Neural progenitor cell (in vitro differentiated cells): ENCODE measurements around the gene LPAR2. TPM values are rescaled to one million over a fixed set of nuclear protein-coding genes. Genes with fewer than 3 reads are reported as not detected.

Experiments used
- DNase-seq: peaks from one replicate; pipeline ENCODE4 v3.0.0-alpha.2; 2016; ENCODE audit warnings: low spot score
- H2AFZ ChIP-seq: fragments of 200-600 bp; sonication (generic); replicated peaks from 2 replicates; pipeline ENCODE4 v1.6.1; 2016; ENCODE audit warnings: antibody characterized with exemption
- H3F3A ChIP-seq: fragments of 200-600 bp; sonication (generic); 2 replicates; pipeline ENCODE4 v1.6.1; 2016; ENCODE audit warnings: antibody characterized with exemption, low read depth
- H3K27ac ChIP-seq: fragments of 200-600 bp; sonication (generic); 2 replicates; pipeline ENCODE4 v1.5.1; 2016; ENCODE audit warnings: mild to moderate bottlenecking
- H3K27me3 ChIP-seq: fragments of 200-600 bp; sonication (generic); 2 replicates; pipeline ENCODE4 v1.6.1; 2016; ENCODE audit warnings: mild to moderate bottlenecking, moderate library complexity
- H3K36me3 ChIP-seq: fragments of 200-600 bp; sonication (generic); 2 replicates; pipeline ENCODE4 v1.5.1; 2016
- H3K4me1 ChIP-seq: fragments of 200-600 bp; sonication (generic); 2 replicates; pipeline ENCODE4 v1.6.1; 2016; ENCODE audit warnings: mixed run types
- H3K4me2 ChIP-seq: fragments of 200-600 bp; sonication (generic); 2 replicates; pipeline ENCODE4 v1.6.1; 2016
- H3K4me3 ChIP-seq: fragments of 200-600 bp; sonication (generic); 2 replicates; pipeline ENCODE4 v1.5.1; 2016
- H3K79me2 ChIP-seq: fragments of 200-600 bp; sonication (generic); 2 replicates; pipeline ENCODE4 v1.6.1; 2016; ENCODE audit warnings: low read depth
- H3K9ac ChIP-seq: fragments of 200-600 bp; sonication (generic); 2 replicates; pipeline ENCODE4 v1.6.1; 2016
- H3K9me3 ChIP-seq: fragments of 200-600 bp; sonication (generic); 2 replicates; pipeline ENCODE4 v1.5.1; 2016; ENCODE audit warnings: low read depth
- H4K20me1 ChIP-seq: fragments of 200-600 bp; sonication (generic); 2 replicates; pipeline ENCODE4 v1.6.1; 2016; ENCODE audit warnings: low read depth
- H3K27ac Mint-ChIP-seq: 3 replicates; pipeline ENCODE4 v1.8.0; 2021; ENCODE audit warnings: mixed read lengths
- H3K27me3 Mint-ChIP-seq: 2 replicates; pipeline ENCODE4 v1.8.0; 2022; ENCODE audit warnings: low read depth, mild to moderate bottlenecking, inconsistent platforms, moderate library complexity, mixed read lengths; ENCODE audit not compliant: insufficient read depth
- H3K36me3 Mint-ChIP-seq: 3 replicates; pipeline ENCODE4 v1.8.0; 2021; ENCODE audit warnings: mixed read lengths
- H3K4me1 Mint-ChIP-seq: 3 replicates; pipeline ENCODE4 v1.8.0; 2021; ENCODE audit warnings: mixed read lengths
- H3K4me3 Mint-ChIP-seq: 3 replicates; pipeline ENCODE4 v1.8.0; 2021; ENCODE audit warnings: mild to moderate bottlenecking, moderate library complexity, mixed read lengths
- H3K9me3 Mint-ChIP-seq: 3 replicates; pipeline ENCODE4 v1.8.0; 2020; ENCODE audit warnings: mixed read lengths
- EZH2 ChIP-seq: fragments of 200-600 bp; sonication (generic); IDR thresholded peaks from 2 replicates; pipeline ENCODE4 v1.6.1; 2017; ENCODE audit warnings: antibody characterized with exemption, mild to moderate bottlenecking, moderate library complexity
- EZH2phosphoT487 ChIP-seq: fragments of 200-600 bp; sonication (generic); IDR thresholded peaks from 2 replicates; pipeline ENCODE4 v1.6.1; 2017; ENCODE audit warnings: antibody characterized with exemption
- total RNA-seq: library from RNA; depleted of rRNA; stranded (reverse); fragments of >200 nt; gene quantifications from 2 replicates; pipeline ENCODE4 v1.2.3, GENCODE V29; 2015; ENCODE audit warnings: low replicate concordance
- TF ChIP-seq, protein P1 (sequence below): fragments of 200-600 bp; sonication (generic); IDR thresholded peaks from 2 replicates; pipeline ENCODE4 v1.5.1; 2017; ENCODE audit warnings: antibody characterized with exemption, mild to moderate bottlenecking

The LPAR2 gene
- total RNA-seq, 1 donor from 2014 or later, result 21.2 TPM

DNA sequence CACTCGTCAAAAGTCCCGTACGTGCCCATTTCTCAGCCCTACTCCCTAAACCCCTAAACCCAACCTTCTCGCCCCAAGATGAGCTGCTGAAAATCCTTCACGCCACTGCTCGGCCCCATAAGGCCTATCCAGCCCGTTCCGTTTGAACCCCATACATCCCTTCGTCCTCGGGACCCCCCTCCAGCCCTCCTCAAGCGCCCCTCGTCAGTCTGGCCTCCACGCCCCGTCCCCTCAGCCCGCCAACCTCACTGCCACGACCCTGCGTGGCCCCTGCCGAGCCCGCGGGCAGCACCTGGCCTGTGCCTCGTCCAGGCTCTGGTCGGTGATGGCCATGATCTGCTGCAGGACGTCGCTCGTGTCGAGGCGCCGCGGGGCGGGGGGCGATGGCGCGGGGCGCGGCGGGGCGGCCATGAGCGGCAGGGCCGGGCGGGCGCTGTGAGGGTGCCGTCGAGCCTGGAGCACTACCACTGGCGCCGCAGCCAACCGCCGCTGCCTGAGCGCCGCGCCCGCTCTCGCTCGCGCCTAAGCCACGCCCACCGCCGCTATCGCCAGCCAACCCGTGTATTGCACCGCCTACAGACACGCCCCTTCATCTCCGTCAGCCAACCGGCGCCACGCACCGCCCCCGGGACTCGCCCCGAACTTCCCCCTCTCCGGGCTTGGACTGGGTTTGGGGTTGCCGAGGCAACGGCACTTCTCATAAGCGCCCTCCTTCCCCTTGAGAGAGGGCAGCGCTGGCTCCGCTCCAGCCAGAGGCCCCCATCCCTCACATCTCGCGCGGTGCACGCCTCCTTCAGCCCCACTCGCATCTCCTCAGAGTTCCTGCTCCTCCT lies 9.6 kb downstream of the LPAR2 start, which contains the start of gene PBX4:
PBX4 (minus strand) TSS at position 469 of the 833 bp plus-strand sequence; CDS start at position 411, 58 bp downstream.
- no peak within 1 kb of the TSS for H3K27ac ChIP-seq
- H3K27me3 ChIP-seq, result peaks cover 11% of the 10 kb centered on the region
- H3K4me2 ChIP-seq, result peak within 1 kb of the TSS; percentile 91
- H3K79me2 ChIP-seq, result no peaks in the 10 kb centered on the region
- H3K9me3 ChIP-seq, result no peaks in the 10 kb centered on the region
- no peak within 1 kb of the TSS for H3K9ac ChIP-seq
- TF ChIP-seq EZH2phosphoT487 (no peak), EZH2 (no peak)
- TF ChIP-seq, protein P1, sequence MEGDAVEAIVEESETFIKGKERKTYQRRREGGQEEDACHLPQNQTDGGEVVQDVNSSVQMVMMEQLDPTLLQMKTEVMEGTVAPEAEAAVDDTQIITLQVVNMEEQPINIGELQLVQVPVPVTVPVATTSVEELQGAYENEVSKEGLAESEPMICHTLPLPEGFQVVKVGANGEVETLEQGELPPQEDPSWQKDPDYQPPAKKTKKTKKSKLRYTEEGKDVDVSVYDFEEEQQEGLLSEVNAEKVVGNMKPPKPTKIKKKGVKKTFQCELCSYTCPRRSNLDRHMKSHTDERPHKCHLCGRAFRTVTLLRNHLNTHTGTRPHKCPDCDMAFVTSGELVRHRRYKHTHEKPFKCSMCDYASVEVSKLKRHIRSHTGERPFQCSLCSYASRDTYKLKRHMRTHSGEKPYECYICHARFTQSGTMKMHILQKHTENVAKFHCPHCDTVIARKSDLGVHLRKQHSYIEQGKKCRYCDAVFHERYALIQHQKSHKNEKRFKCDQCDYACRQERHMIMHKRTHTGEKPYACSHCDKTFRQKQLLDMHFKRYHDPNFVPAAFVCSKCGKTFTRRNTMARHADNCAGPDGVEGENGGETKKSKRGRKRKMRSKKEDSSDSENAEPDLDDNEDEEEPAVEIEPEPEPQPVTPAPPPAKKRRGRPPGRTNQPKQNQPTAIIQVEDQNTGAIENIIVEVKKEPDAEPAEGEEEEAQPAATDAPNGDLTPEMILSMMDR, result no peak
- no peaks in the 10 kb centered on the region for H3K4me1 ChIP-seq
- H3K36me3 Mint-ChIP-seq, result peaks cover 6% of the 10 kb centered on the region
- peak within 1 kb of the TSS; percentile 88 for H3K4me3 Mint-ChIP-seq
- peaks cover 9% of the 10 kb centered on the region for H3K27me3 Mint-ChIP-seq
- peak; percentile 99 for DNase-seq
- peak within 1 kb of the TSS; percentile 100 for H2AFZ ChIP-seq
- H3K4me1 Mint-ChIP-seq, result peaks cover 38% of the 10 kb centered on the region
- H3K27ac Mint-ChIP-seq, result peak within 1 kb of the TSS; percentile 95
- no peaks in the 10 kb centered on the region for H3K36me3 ChIP-seq
- H3K9me3 Mint-ChIP-seq, result no peaks in the 10 kb centered on the region
- H3K4me3 ChIP-seq, result peak within 1 kb of the TSS; percentile 66
- H3F3A ChIP-seq, result peaks cover 15% of the 10 kb centered on the region
- peaks cover 4% of the 10 kb centered on the region for H4K20me1 ChIP-seq

DNA sequence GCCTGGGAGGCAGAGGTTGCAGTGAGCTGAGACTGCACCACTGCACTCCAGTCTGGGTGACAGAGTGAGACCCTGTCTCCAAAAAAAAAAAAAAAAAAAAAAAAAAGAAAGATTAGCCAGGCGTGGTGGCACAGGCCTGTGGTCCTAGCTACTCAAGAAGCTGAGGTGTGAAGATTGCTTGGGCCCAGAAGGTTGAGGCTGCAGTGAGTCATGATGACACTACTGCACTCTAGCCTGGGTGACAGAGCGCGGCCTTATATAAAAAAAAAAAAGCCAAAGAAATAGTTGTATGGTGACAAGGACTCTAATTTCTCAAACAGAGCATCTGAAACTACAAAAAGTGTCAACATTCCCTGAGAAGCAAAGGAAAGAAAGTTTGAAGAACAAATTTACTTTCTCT lies 12.9 kb downstream of the LPAR2 start:
- Histone ChIP-seq H3K27me3 (peaks cover 11% of the 10 kb centered on the region), H3K27ac (no peak overlapping the region), H4K20me1 (no peaks in the 10 kb centered on the region), H3F3A (peaks cover 14% of the 10 kb centered on the region), H3K79me2 (no peaks in the 10 kb centered on the region), H3K4me1 (peaks cover 5% of the 10 kb centered on the region), H3K4me3 (no peak overlapping the region), H3K4me2 (no peak overlapping the region), H3K9ac (no peak overlapping the region), H3K36me3 (no peaks in the 10 kb centered on the region), H3K9me3 (no peaks in the 10 kb centered on the region), H2AFZ (no peak overlapping the region)
- peaks cover 47% of the 10 kb centered on the region for H3K4me1 Mint-ChIP-seq
- no peaks in the 10 kb centered on the region for H3K9me3 Mint-ChIP-seq
- no peak overlapping the region for H3K27ac Mint-ChIP-seq
- TF ChIP-seq EZH2 (no peak), EZH2phosphoT487 (no peak)
- TF ChIP-seq, protein P1, result no peak
- no peak for DNase-seq
- H3K36me3 Mint-ChIP-seq, result peaks cover 2% of the 10 kb centered on the region
- H3K4me3 Mint-ChIP-seq, result no peak overlapping the region
- peaks cover 11% of the 10 kb centered on the region for H3K27me3 Mint-ChIP-seq

- no peaks in the 10 kb centered on the region for H4K20me1 ChIP-seq
- H2AFZ ChIP-seq, result no peak overlapping the region
- peaks cover 9% of the 10 kb centered on the region for H3K27me3 Mint-ChIP-seq
- H3K4me3 Mint-ChIP-seq, result peak overlapping the region; percentile 14
- H3F3A ChIP-seq, result peaks cover 4% of the 10 kb centered on the region
- TF ChIP-seq, protein P1, result no peak
- TF ChIP-seq EZH2phosphoT487, result no peak
- no peak for TF ChIP-seq EZH2
- H3K9ac ChIP-seq, result no peak overlapping the region
- no peaks in the 10 kb centered on the region for H3K9me3 Mint-ChIP-seq
- H3K36me3 ChIP-seq, result no peaks in the 10 kb centered on the region
- H3K79me2 ChIP-seq, result no peaks in the 10 kb centered on the region
- peaks cover 5% of the 10 kb centered on the region for H3K4me1 ChIP-seq
- H3K27ac Mint-ChIP-seq, result peak overlapping the region; percentile 65
- H3K27me3 ChIP-seq, result peaks cover 11% of the 10 kb centered on the region
- H3K4me3 ChIP-seq, result no peak overlapping the region
- no peak overlapping the region for H3K27ac ChIP-seq
- DNase-seq, result no peak
- no peaks in the 10 kb centered on the region for H3K9me3 ChIP-seq
- H3K4me1 Mint-ChIP-seq, result peaks cover 35% of the 10 kb centered on the region
- H3K36me3 Mint-ChIP-seq, result peaks cover 7% of the 10 kb centered on the region
- H3K4me2 ChIP-seq, result no peak overlapping the region
These were observed 14.5 kb downstream of the LPAR2 start for GRCh38 chr19:19613506-19613905.
